HUES64 (cell line): ENCODE results near the gene HS3ST3A1.

Experiments used
- H3K27ac ChIP-seq: 2 replicates; pipeline ENCODE4 v1.7.0; 2013; ENCODE audit warnings: low read depth, low read length, inconsistent platforms
- H3K27me3 ChIP-seq: 2 replicates; pipeline ENCODE4 v1.6.1; 2013; ENCODE audit warnings: mild to moderate bottlenecking, low read length; ENCODE audit not compliant: insufficient read depth
- H3K36me3 ChIP-seq: 2 replicates; pipeline ENCODE4 v1.6.1; 2013; ENCODE audit warnings: mild to moderate bottlenecking, low read length; ENCODE audit not compliant: insufficient read depth
- H3K4me1 ChIP-seq: 2 replicates; pipeline ENCODE4 v1.6.1; 2013; ENCODE audit warnings: mild to moderate bottlenecking, low read length, moderate library complexity; ENCODE audit not compliant: insufficient read depth
- H3K4me3 ChIP-seq: 2 replicates; pipeline ENCODE4 v1.5.1; 2013; ENCODE audit warnings: mild to moderate bottlenecking, low read length, moderate library complexity
- H3K9ac ChIP-seq: 2 replicates; pipeline ENCODE4 v1.6.1; 2013; ENCODE audit warnings: mild to moderate bottlenecking, low read depth, low read length
- H3K9me3 ChIP-seq: 2 replicates; pipeline ENCODE4 v1.6.1; 2013; ENCODE audit warnings: low read depth, low read length; ENCODE audit not compliant: insufficient read depth
- WGBS: fragments of 150-250, 120-280 bp; methylation state at CpG from one replicate; pipeline ENCODE4 v1.1.7; 2013; ENCODE audit warnings: missing lambda C conversion rate; 5-methylcytosine and 5-hydroxymethylcytosine counted together

HS3ST3A1 gene

GRCh38 chr17:13569398-13570123 is 32.2 kb downstream of the HS3ST3A1 start:
- peaks cover 12% of the 10 kb centered on the region for H3K9me3 ChIP-seq
- 77% methylated on average over 7 of the region's 7 CpGs for WGBS
- peaks cover 27% of the 10 kb centered on the region for H3K4me1 ChIP-seq
- H3K9ac ChIP-seq: no peak overlapping the region
- peaks cover 4% of the 10 kb centered on the region; the same call in 1 of the 2 replicates for H3K36me3 ChIP-seq
- H3K27ac ChIP-seq: no peak overlapping the region
- H3K27me3 ChIP-seq: no peaks in the 10 kb centered on the region
- no peak overlapping the region for H3K4me3 ChIP-seq

- no peaks in the 10 kb centered on the region for H3K27me3 ChIP-seq
- peaks cover 27% of the 10 kb centered on the region for H3K4me1 ChIP-seq
- H3K27ac ChIP-seq: no peak overlapping the region
- 92% methylated on average over 7 of the region's 7 CpGs for WGBS
- no peak overlapping the region for H3K9ac ChIP-seq
- peaks cover 4% of the 10 kb centered on the region; the same call in 1 of the 2 replicates for H3K36me3 ChIP-seq
- peaks cover 12% of the 10 kb centered on the region for H3K9me3 ChIP-seq
- no peak overlapping the region for H3K4me3 ChIP-seq
Observed at GRCh38 chr17:13568582-13569397, 32.9 kb downstream of the HS3ST3A1 start.

GRCh38 chr17:13563866-13564265 is 37.9 kb downstream of the HS3ST3A1 start:
- H3K4me3 ChIP-seq: no peak overlapping the region
- H3K27ac ChIP-seq: no peak overlapping the region
- H3K4me1 ChIP-seq: peaks cover 8% of the 10 kb centered on the region
- H3K27me3 ChIP-seq: no peaks in the 10 kb centered on the region
- H3K9me3 ChIP-seq: peaks cover 12% of the 10 kb centered on the region
- H3K36me3 ChIP-seq: peaks cover 4% of the 10 kb centered on the region; the same call in 1 of the 2 replicates
- H3K9ac ChIP-seq: no peak overlapping the region
- WGBS: 98% methylated on average over 2 of the region's 3 CpGs

- Histone ChIP-seq H3K4me3 (no peak overlapping the region), H3K36me3 (peaks cover 2% of the 10 kb centered on the region; the same call in 1 of the 2 replicates), H3K9me3 (peaks cover 5% of the 10 kb centered on the region), H3K27ac (no peak overlapping the region), H3K9ac (no peak overlapping the region), H3K27me3 (no peaks in the 10 kb centered on the region), H3K4me1 (peaks cover 12% of the 10 kb centered on the region; the same call in 1 of the 2 replicates)
- 91% methylated on average over 13 of the region's 13 CpGs for WGBS
Observed at GRCh38 chr17:13562271-13562800, 39.4 kb downstream of the HS3ST3A1 start.

GRCh38 chr17:13561606-13562270 is 40.0 kb downstream of the HS3ST3A1 start:
- no peaks in the 10 kb centered on the region for H3K36me3 ChIP-seq
- H3K4me3 ChIP-seq: no peak overlapping the region
- H3K9ac ChIP-seq: no peak overlapping the region
- peaks cover 17% of the 10 kb centered on the region; the same call in 1 of the 2 replicates for H3K4me1 ChIP-seq
- H3K9me3 ChIP-seq: 0 out of 2 replicates have a peak, but pooled peaks cover under 1% of the 10 kb centered on the region
- H3K27ac ChIP-seq: no peak overlapping the region
- WGBS: 95% methylated on average over 14 of the region's 14 CpGs
- no peaks in the 10 kb centered on the region for H3K27me3 ChIP-seq

GRCh38 chr17:13560935-13561334 is 40.8 kb downstream of the HS3ST3A1 start:
- no peak overlapping the region for H3K27ac ChIP-seq
- H3K9me3 ChIP-seq: no peaks in the 10 kb centered on the region
- WGBS: 100% methylated on average over 1 of the region's 1 CpG
- no peaks in the 10 kb centered on the region for H3K27me3 ChIP-seq
- H3K4me1 ChIP-seq: peaks cover 17% of the 10 kb centered on the region; the same call in 1 of the 2 replicates
- H3K36me3 ChIP-seq: no peaks in the 10 kb centered on the region
- no peak overlapping the region for H3K4me3 ChIP-seq
- H3K9ac ChIP-seq: no peak overlapping the region

GRCh38 chr17:13558588-13558987 is 43.1 kb downstream of the HS3ST3A1 start:
- no peak overlapping the region for H3K27ac ChIP-seq
- H3K9ac ChIP-seq: no peak overlapping the region
- H3K27me3 ChIP-seq: no peaks in the 10 kb centered on the region
- H3K9me3 ChIP-seq: no peaks in the 10 kb centered on the region
- peaks cover 17% of the 10 kb centered on the region; the same call in 1 of the 2 replicates for H3K4me1 ChIP-seq
- H3K4me3 ChIP-seq: no peak overlapping the region
- H3K36me3 ChIP-seq: no peaks in the 10 kb centered on the region
- 98% methylated on average over 3 of the region's 3 CpGs for WGBS

GRCh38 chr17:13557077-13557476 is 44.7 kb downstream of the HS3ST3A1 start:
- H3K27me3 ChIP-seq: no peaks in the 10 kb centered on the region
- H3K9me3 ChIP-seq: no peaks in the 10 kb centered on the region
- H3K27ac ChIP-seq: no peak overlapping the region
- H3K36me3 ChIP-seq: no peaks in the 10 kb centered on the region
- H3K9ac ChIP-seq: no peak overlapping the region
- H3K4me3 ChIP-seq: no peak overlapping the region
- H3K4me1 ChIP-seq: peaks cover 16% of the 10 kb centered on the region; the same call in 1 of the 2 replicates
- 96% methylated on average over 6 of the region's 6 CpGs for WGBS

GRCh38 chr17:13554231-13554630 is 47.5 kb downstream of the HS3ST3A1 start:
- no peak overlapping the region for H3K27ac ChIP-seq
- H3K27me3 ChIP-seq: no peaks in the 10 kb centered on the region
- H3K9ac ChIP-seq: no peak overlapping the region
- no peaks in the 10 kb centered on the region for H3K36me3 ChIP-seq
- H3K4me1 ChIP-seq: peaks cover 16% of the 10 kb centered on the region; the same call in 1 of the 2 replicates
- no peaks in the 10 kb centered on the region for H3K9me3 ChIP-seq
- H3K4me3 ChIP-seq: no peak overlapping the region
- 95% methylated on average over 5 of the region's 5 CpGs for WGBS

GRCh38 chr17:13550291-13550690 is 51.4 kb downstream of the HS3ST3A1 start:
- Histone ChIP-seq H3K4me3 (no peak overlapping the region), H3K36me3 (no peaks in the 10 kb centered on the region), H3K9me3 (no peaks in the 10 kb centered on the region), H3K9ac (no peak overlapping the region), H3K27me3 (no peaks in the 10 kb centered on the region), H3K4me1 (0 out of 2 replicates have a peak, but pooled peaks cover 5% of the 10 kb centered on the region), H3K27ac (no peak overlapping the region)
- 94% methylated on average over 6 of the region's 6 CpGs for WGBS
